AG04449 (cell line): ENCODE results near the gene KCTD13.

Experiments
- CTCF ChIA-PET: fragments of 350-600 bp; formaldehyde crosslinking; extraction: SDS; loops from one replicate; lab custom pipeline; 2021; ENCODE audit warnings: antibody characterized with exemption; lab: Yijun Ruan, JAX
- POLR2A ChIA-PET: fragments of 400-600, 350-600 bp; formaldehyde crosslinking; extraction: SDS; loops from one replicate; lab custom pipeline; 2020; ENCODE audit warnings: antibody characterized with exemption, inconsistent platforms; lab: Yijun Ruan, JAX
- DNase-seq: peaks from one replicate; pipeline ENCODE4 v3.0.0-alpha.2; 2010; ENCODE audit warnings: low read depth, low spot score
- H3K4me3 ChIP-seq: 2 replicates; pipeline ENCODE4 v1.5.1; 2011; ENCODE audit warnings: low read depth, mild to moderate bottlenecking, control low read depth, low read length
- CTCF ChIP-seq: IDR thresholded peaks from one replicate; pipeline ENCODE4 v1.5.1; 2011; ENCODE audit warnings: mild to moderate bottlenecking, moderate library complexity, low read length, control low read depth, inconsistent platforms; ENCODE audit not compliant: insufficient read depth; ENCODE audit errors: missing control alignments

The KCTD13 gene

GRCh38 chr16:29920288-29921033 is 5.6 kb downstream of the KCTD13 start:
- ChIA-PET CTCF (interaction anchor here (1.2 to 2.7 kb wide), 2 partner anchors 11 to 112 kb away, joined by 4 to 7 read pairs; partner anchors contain the start of gene TLCD3B), POLR2A (no interaction called here)
- no peak overlapping the region for H3K4me3 ChIP-seq
- DNase-seq = no peak
- no peak for TF ChIP-seq CTCF

- no peak for TF ChIP-seq CTCF
- DNase-seq = no peak
- POLR2A ChIA-PET = interaction anchor here (1.0 to 1.1 kb wide), 2 partner anchors 62 to 74 kb away, joined by 3 read pairs; no protein-coding TSS in a partner anchor
- CTCF ChIA-PET = interaction anchor here (1.3 to 1.6 kb wide), 2 partner anchors 9 to 10 kb away, joined by 4 to 7 read pairs; partner anchors contain the start of gene KCTD13
- H3K4me3 ChIP-seq = no peak overlapping the region
These were observed 9.0 kb downstream of the KCTD13 start for GRCh38 chr16:29916979-29917378.

GRCh38 chr16:29915590-29916247 is 10.3 kb downstream of the KCTD13 start:
- ChIA-PET CTCF (interaction anchor here (1.4 to 1.6 kb wide), 2 partner anchors 8 to 11 kb away, joined by 4 to 7 read pairs; partner anchors contain the start of gene KCTD13), POLR2A (no interaction called here)
- no peak for TF ChIP-seq CTCF
- no peak for DNase-seq
- no peak overlapping the region for H3K4me3 ChIP-seq

- no peak for DNase-seq
- no peak overlapping the region for H3K4me3 ChIP-seq
- POLR2A ChIA-PET = interaction anchor here (1.4 kb wide), 1 partner anchor 14 kb away, joined by 3 read pairs; the partner anchor contains the start of gene ASPHD1
- TF ChIP-seq CTCF = no peak
- CTCF ChIA-PET = interaction anchor here (1.0 to 1.4 kb wide), 3 partner anchors 10 to 118 kb away, joined by 3 to 4 read pairs (median 4); no protein-coding TSS in a partner anchor
These were observed 12.5 kb downstream of the KCTD13 start for GRCh38 chr16:29913514-29913913.

- POLR2A ChIA-PET = interaction anchor here (1.3 to 2.1 kb wide), 2 partner anchors 13 to 14 kb away, joined by 3 to 8 read pairs; partner anchors contain the start of genes KCTD13 and SEZ6L2
These were observed 13.9 kb downstream of the KCTD13 start for GRCh38 chr16:29912087-29912486.

More at GRCh38 chr16:29912087-29912486, 13.9 kb downstream of the KCTD13 start:
- CTCF ChIA-PET = interaction anchor here (1.7 kb wide), 1 partner anchor 10 kb away, joined by 4 read pairs; no protein-coding TSS in a partner anchor
- no peak overlapping the region for H3K4me3 ChIP-seq
- TF ChIP-seq CTCF = no peak
- no peak for DNase-seq
